Stimulated activated effector memory CD8-positive, alpha-beta T cell treated with anti-CD3 and anti-CD28 coated beads, Interleukin-12 subunit alpha, Interleukin-12 subunit beta, amount 100 ng/mL, for 72 hours (primary cell): ENCODE results near the gene COL27A1.

Experiments used
- ATAC-seq: fragments of 150-1000 bp; cut with Tn5 transposase; 2 replicates; pipeline ENCODE4 v1.10.0; 2021
- DNase-seq, 2 donors: peaks; one replicate each; pipeline ENCODE4 v3.0.0; 2021 to 2022; ENCODE audit warnings: low spot score in 2 of 2
- H3K27ac Mint-ChIP-seq: one replicate; pipeline ENCODE4 v1.8.0; 2022; ENCODE audit warnings: mild to moderate bottlenecking, mixed read lengths
- H3K36me3 Mint-ChIP-seq: one replicate; pipeline ENCODE4 v1.8.0; 2022; ENCODE audit warnings: mild to moderate bottlenecking, mixed read lengths
- H3K4me1 Mint-ChIP-seq: one replicate; pipeline ENCODE4 v1.8.0; 2022; ENCODE audit warnings: mixed read lengths
- H3K4me3 Mint-ChIP-seq: one replicate; pipeline ENCODE4 v1.8.0; 2022; ENCODE audit warnings: mild to moderate bottlenecking, mixed read lengths
- H3K9me3 Mint-ChIP-seq: one replicate; pipeline ENCODE4 v1.8.0; 2022; ENCODE audit warnings: mixed read lengths

COL27A1 gene

DNA sequence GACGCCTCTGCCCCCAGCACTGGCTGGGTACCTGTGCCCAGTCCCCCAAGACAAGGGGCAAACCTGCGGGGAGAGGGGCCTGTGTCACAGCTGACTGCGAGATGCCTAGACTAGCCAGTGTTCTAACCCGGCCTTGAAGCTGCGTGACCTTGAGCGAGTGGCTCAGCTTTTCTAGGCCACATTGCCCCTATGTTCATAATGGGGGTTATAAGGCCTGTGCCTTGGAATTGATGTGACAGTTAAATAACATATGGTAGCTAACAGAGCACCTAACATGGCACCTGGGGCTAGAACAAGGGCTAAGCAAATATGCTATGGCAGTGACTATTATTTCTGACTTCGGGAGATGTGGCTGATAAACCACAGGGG, 22.8 kb upstream of the COL27A1 start:
- Mint-ChIP-seq H3K9me3 (peaks cover 3% of the 10 kb centered on the region), H3K4me3 (no peak overlapping the region), H3K36me3 (no peaks in the 10 kb centered on the region), H3K27ac (no peak overlapping the region), H3K4me1 (no peaks in the 10 kb centered on the region)
- DNase-seq (no peak), ATAC-seq (no peak)

DNA sequence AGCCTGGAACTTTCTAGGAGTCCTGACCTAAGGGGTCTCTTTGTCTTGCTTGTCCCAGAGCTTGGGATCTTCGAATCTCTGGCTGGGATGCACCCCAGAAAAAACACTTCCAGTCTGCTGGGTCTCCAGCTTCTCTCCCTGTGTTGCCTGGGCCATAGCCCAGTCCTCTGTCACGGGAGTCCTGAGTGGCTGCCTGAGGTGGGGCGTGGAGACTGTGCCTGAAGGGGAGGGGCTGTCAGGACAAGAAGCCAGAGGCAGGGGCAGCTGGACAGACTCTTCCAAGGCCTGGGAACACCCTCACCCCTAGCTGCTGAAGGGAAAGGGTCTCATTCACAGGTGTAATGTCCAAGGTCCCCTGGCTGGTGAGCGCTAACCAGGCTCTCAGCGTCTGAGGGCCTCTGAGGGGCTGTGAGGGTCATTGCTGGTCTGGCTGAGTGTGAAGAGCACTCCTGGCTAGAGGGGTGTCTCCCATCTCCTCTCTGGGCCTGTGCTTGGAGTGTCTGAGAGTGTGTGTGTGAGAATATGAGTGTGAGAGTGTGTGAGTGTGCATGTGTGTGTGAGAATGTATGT, 20.4 kb upstream of the COL27A1 start:
- H3K4me3 Mint-ChIP-seq: no peak overlapping the region
- H3K27ac Mint-ChIP-seq: no peak overlapping the region
- H3K36me3 Mint-ChIP-seq: no peaks in the 10 kb centered on the region
- no peak for DNase-seq
- no peaks in the 10 kb centered on the region for H3K4me1 Mint-ChIP-seq
- H3K9me3 Mint-ChIP-seq: no peaks in the 10 kb centered on the region
- no peak for ATAC-seq

DNA sequence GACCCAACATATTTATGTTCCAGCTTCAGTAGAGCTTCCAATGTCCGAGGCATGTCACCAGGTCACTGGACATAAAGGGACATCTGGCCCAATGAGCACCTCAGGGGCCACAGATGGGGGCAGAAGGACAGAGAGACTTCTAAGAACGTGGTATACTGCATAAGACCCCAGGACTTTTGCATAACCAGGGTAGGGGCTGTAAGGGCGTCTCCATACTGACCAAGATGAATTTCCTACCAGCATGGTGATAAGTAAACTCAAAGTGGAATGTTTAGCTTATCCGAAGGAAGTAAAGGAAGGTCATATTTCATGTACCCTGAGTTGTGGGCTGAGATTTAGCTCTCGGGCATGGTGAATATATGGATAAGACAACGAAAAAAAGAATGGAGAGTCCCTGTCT, 17.5 kb upstream of the COL27A1 start:
- Mint-ChIP-seq H3K36me3 (no peaks in the 10 kb centered on the region), H3K9me3 (no peaks in the 10 kb centered on the region), H3K27ac (no peak overlapping the region), H3K4me3 (no peak overlapping the region), H3K4me1 (no peaks in the 10 kb centered on the region)
- ATAC-seq (no peak), DNase-seq (no peak)

DNA sequence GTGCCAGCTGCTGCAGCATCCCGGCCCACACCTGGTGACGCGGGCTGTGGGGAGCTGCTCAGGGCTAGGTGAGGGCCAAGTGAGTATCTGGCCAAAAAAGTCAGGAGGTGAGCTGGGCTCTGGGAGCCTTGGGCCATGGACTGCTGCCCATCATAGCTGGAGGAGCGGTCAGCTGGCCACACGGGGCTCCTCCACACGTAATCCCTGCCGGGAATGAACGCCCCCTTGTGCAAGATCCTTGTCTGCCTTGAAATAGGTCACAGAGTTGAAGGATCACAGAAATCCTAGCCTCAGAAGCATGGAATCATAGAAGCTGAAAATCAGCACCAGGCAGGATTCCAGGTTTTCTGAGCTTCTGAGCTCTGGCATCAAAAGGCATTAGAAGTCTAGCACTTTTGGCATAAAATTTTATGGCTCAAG, 16.8 kb upstream of the COL27A1 start:
- Mint-ChIP-seq H3K36me3 (no peaks in the 10 kb centered on the region), H3K27ac (no peak overlapping the region), H3K4me1 (no peaks in the 10 kb centered on the region), H3K9me3 (no peaks in the 10 kb centered on the region), H3K4me3 (no peak overlapping the region)
- no peak for ATAC-seq
- no peak for DNase-seq

DNA sequence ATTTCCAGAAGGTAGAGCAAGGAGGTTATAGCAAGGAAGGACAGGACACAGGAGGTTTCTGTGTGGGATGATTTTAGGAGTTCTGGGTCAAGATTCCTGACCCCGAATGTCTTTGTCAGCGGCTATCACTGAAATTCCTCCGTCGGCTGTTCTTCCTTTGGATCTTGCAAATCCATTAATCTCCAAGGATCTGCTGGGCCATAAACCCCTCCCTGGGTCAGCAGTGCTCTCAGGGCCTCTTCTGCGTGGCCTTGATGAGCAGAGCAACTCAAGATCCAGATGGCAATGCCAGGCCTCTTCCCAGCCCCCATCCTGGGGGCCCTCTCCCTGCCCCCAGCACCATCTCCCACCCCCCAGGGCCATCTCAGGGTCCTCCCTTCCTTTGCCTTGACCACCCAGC, 16.3 kb upstream of the COL27A1 start:
- H3K4me1 Mint-ChIP-seq: no peaks in the 10 kb centered on the region
- DNase-seq (no peak), ATAC-seq (no peak)
- H3K4me3 Mint-ChIP-seq: no peak overlapping the region
- no peaks in the 10 kb centered on the region for H3K36me3 Mint-ChIP-seq
- no peak overlapping the region for H3K27ac Mint-ChIP-seq
- no peaks in the 10 kb centered on the region for H3K9me3 Mint-ChIP-seq

DNA sequence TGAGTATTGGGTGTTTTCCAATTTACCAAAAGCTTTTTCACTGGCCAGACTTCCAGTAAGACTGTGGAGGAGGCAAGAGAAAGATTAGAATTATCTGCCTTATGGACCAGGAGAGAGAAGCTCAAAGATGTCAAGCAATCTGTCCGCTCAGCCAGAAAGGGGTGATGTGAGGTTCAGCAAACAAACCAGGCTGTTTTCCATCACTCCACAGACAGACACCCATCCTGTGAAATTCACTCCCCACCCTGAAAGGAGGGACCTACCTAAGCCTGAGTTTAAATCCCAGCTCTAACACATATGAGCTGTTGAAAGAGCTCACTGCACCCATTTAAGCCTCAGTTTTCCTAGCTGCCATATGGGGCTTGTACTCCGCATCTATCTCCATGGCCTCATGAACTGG, 14.9 kb upstream of the COL27A1 start:
- ATAC-seq (no peak), DNase-seq (no peak)
- no peaks in the 10 kb centered on the region for H3K4me1 Mint-ChIP-seq
- H3K9me3 Mint-ChIP-seq: no peaks in the 10 kb centered on the region
- H3K27ac Mint-ChIP-seq: no peak overlapping the region
- H3K36me3 Mint-ChIP-seq: no peaks in the 10 kb centered on the region
- H3K4me3 Mint-ChIP-seq: no peak overlapping the region

DNA sequence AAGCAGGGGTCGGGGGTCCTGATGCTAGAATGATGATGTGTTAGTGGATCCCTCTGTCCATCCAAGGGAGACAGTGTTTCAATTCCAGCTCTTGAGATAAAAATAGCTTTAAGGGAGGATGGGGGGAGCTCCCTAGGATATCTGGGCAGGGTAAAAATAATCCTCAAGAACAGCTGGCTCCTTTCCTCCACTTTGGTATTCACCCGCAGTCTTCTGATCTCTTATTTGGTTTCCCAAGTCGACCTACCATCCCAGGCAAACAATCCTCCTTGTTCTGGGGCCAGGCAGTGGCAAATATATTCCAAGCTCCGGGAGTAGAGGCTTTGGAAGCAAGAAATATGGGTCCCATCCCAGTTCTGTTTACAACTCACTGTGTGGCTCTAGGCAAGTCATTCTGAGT, 14.5 kb upstream of the COL27A1 start:
- no peaks in the 10 kb centered on the region for H3K9me3 Mint-ChIP-seq
- H3K36me3 Mint-ChIP-seq: no peaks in the 10 kb centered on the region
- no peak overlapping the region for H3K4me3 Mint-ChIP-seq
- H3K4me1 Mint-ChIP-seq: no peaks in the 10 kb centered on the region
- no peak overlapping the region for H3K27ac Mint-ChIP-seq
- ATAC-seq: no peak
- DNase-seq: no peak

DNA sequence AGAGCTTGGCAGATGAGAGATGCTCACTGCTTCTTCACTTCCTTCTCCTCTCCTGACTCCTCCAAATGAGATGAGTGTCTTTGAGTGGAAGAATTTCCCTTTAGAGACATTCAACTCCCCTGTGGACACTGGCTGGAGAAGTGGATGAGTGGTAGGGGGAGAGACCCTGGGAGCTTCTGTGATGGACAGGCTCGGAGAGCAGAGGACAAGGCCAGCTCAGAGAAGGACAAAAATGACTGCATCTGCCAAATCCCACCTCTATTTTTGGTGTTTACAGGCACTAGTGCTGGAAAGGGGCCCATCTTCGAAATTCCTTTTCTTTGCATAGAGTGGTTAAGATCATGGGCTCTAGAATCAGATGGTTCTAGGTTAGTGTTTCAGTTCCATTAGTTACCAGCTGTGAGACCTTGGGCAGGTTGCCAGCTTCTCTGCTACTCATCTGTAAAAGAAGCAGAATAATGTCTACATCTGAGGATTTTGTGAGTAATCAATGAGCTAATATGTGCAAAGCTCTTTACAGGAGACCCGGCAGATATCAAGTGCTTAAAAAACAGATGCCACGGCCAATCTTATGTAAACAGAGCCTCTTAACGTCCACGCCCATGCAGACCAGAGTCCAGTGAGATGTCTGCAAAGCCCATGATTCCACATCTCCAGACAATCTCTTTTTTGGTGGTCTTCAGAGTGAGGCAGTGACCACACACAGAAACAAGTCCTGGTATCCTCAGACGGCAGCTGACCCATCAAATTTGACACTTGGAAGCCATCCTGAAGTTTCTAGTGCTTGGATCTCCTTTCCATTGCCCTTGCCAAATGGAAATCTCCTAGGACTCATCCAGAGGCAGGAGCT, 13.6 kb upstream of the COL27A1 start:
- Mint-ChIP-seq H3K4me3 (no peak overlapping the region), H3K27ac (no peak overlapping the region), H3K36me3 (no peaks in the 10 kb centered on the region), H3K4me1 (no peaks in the 10 kb centered on the region), H3K9me3 (no peaks in the 10 kb centered on the region)
- no peak for ATAC-seq
- DNase-seq: no peak

DNA sequence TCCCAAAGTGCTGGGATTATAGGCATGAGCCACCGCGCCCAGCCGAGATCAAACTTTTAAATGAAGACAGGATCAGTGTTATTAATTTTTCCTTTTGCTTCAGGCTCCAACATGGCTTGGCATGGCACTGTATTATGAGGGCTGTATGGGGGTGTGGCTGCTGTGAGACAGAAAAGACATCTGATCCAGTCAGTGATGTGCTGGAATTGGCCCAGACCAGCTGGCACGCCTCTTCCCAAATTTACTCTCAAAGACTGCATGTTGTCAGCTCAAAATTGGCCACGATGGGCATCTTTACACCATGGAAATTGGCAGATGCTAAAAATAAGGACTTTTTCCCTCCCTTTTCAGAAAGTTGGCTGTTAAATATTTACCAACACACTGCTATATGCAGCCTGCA, 12.1 kb upstream of the COL27A1 start:
- no peaks in the 10 kb centered on the region for H3K4me1 Mint-ChIP-seq
- DNase-seq: no peak
- ATAC-seq: no peak
- no peak overlapping the region for H3K27ac Mint-ChIP-seq
- no peaks in the 10 kb centered on the region for H3K36me3 Mint-ChIP-seq
- no peaks in the 10 kb centered on the region for H3K9me3 Mint-ChIP-seq
- no peak overlapping the region for H3K4me3 Mint-ChIP-seq

DNA sequence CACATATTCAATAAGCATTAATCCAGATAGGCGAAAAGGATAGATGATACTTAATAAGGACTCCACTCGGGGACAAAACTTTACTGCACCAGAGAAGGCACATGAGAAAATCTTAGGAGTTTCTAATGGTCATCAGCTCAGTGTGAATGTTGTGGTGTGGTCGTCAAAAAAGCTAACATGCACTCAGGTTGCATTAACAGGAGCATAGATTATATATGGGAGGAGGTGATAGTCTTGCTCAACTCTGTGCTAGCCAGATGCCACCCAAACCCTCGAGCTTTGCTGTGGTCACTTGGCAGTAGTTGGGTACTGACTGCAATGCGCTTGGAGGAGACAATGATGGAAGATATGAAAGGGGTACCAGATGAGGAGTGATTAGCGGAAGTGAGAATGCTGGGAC, 8.6 kb upstream of the COL27A1 start:
- no peak for ATAC-seq
- no peaks in the 10 kb centered on the region for H3K36me3 Mint-ChIP-seq
- DNase-seq: no peak

DNA sequence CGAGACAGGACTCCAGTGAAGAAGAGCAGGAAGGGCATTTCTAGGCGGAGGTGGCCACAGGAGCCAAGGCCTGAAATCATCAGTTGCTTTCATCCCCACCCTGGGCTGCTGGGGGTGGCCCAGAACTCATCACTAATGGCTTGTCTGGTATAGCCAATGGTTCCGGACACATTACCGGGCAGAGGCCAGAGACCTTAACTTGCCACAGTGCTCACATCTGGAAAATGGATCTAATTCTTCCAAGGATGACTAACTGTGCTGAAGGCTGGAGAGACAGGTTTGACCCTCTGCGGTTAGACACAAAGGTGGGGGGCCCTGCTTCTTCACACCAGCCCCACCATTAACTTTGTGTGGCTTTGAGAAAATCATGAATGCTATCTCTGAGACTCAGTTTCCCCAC, 6.2 kb upstream of the COL27A1 start:
- ATAC-seq: no peak
- Mint-ChIP-seq H3K4me1 (peaks cover 7% of the 10 kb centered on the region), H3K9me3 (no peaks in the 10 kb centered on the region), H3K4me3 (no peak overlapping the region), H3K36me3 (no peaks in the 10 kb centered on the region), H3K27ac (no peak overlapping the region)
- no peak for DNase-seq

More for the DNA sequence above, 8.6 kb upstream of the COL27A1 start:
- no peaks in the 10 kb centered on the region for H3K9me3 Mint-ChIP-seq
- H3K4me3 Mint-ChIP-seq: no peak overlapping the region
- no peaks in the 10 kb centered on the region for H3K4me1 Mint-ChIP-seq
- no peak overlapping the region for H3K27ac Mint-ChIP-seq

DNA sequence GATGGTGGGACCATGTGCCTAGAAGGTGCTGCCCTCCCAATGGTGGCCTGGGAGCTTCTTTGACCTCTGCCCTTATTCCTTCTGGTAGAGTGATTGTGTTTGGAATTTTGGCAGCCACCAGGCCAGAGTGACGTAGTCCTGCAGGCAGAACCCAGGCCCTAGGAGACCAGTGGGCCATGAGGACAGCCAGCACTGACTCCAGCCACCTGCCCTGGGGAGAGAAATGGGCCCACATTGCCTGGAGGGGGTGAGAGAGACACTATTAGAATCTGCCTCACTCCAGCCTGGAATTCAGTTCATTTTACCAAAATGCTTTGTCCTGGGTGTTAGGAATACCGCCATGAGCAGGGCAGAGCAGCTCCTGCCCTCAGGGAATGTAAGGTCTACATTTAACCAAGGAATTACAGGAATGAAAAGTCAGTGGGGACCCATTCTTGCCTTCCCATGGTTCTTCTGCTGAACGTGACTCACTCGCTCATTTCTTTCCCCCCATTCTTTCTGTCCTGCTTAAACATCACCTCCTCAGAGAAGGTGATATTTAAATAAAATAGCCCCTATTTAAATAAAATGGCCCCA, 5.5 kb upstream of the COL27A1 start:
- H3K9me3 Mint-ChIP-seq: no peaks in the 10 kb centered on the region
- H3K36me3 Mint-ChIP-seq: no peaks in the 10 kb centered on the region
- no peak overlapping the region for H3K4me3 Mint-ChIP-seq
- peaks cover 14% of the 10 kb centered on the region for H3K4me1 Mint-ChIP-seq
- DNase-seq: no peak
- no peak for ATAC-seq
- no peak overlapping the region for H3K27ac Mint-ChIP-seq

DNA sequence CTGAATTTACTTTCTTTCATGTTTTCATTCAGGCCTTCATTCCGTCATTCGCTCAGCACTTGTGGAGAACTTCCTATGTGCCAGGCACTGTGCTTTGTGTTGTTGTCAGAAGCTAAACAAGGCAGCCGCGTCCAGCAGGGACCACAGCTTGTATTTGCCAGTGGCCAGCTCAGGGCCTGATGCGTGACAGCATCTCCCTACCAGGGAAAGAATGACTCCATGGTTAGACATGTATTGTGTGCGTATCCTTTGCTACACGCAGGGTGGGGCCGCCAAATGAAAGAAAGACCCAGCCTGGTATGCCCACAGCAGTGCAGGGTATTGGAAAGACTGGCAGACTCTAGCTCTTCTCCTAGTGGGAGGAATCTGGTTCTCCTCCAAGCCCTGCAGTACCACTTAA, 4.7 kb upstream of the COL27A1 start:
- Mint-ChIP-seq H3K27ac (no peak overlapping the region), H3K36me3 (no peaks in the 10 kb centered on the region), H3K4me1 (peaks cover 18% of the 10 kb centered on the region), H3K9me3 (no peaks in the 10 kb centered on the region), H3K4me3 (no peak overlapping the region)
- ATAC-seq (no peak), DNase-seq (no peak)

DNA sequence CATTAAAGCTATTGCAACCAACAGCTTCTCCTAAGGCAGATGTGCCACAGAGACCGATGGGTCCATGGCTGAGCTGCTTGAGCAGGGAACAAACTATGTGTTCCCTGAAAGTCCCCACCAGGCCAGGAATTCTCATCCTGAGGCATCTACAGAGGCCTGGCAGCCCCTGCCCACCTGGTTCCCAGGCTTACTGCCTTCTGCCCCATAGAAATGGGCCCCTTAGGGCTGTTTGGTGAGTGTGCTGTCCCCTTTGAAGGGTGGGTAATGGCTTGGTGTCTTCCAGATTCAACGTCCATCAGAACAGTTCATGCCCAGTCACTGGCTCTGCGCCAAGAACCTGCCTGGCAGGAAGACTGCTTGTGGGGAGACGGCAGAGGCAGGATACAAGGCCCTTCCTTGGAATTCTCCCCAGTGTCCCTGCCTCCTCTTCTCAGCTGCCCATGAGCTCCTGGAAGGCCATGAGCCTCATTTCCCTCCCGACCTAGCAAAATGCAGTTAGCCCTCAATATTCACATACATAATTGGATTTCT, 3.8 kb upstream of the COL27A1 start:
- ATAC-seq (no peak), DNase-seq (no peak)
- Mint-ChIP-seq H3K9me3 (no peaks in the 10 kb centered on the region), H3K4me1 (peaks cover 22% of the 10 kb centered on the region), H3K36me3 (no peaks in the 10 kb centered on the region), H3K4me3 (no peak overlapping the region), H3K27ac (no peak overlapping the region)

DNA sequence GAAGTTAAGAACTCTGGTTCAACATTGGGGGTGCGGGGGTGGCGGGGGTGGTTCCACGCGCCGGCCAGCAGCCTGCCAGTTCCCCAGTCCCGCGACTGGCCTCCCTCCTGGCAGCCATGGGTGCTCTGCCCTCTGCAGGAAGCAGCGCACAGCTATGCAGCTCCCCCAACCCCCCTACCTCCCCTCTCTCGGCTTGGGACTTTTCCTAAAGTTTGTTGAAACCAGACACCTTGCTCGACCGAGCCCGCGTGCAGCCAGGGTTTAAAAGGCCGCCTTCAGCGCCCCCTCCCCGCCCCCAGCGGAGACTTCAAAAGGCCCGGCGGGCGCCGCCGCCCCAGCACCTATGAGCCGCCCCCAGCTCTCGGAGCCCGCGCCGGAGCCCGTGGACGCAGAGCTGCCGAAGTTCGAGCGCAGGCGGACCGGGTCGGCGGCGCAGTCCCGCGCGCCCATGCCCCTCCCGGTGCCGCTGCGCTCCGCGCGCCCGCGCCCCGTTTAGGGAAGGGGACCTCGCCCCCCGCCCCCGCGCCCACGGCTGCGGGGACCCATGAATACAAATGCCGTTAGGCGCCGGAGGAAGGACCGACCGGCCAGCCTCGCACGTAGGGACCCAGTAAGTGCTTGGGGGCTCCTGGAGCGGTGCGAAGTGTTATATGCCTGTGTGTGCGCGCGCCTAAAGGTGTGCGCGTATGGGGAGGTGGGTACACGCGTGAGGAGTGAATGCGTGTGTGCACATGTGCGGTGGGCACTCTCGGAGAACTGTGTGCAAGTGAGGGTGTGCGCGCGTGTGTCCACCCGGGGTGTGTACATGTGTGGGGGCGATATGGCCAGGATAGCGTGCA, 1.4 kb upstream of the COL27A1 start:
- DNase-seq: no peak
- ATAC-seq: no peak
- Mint-ChIP-seq H3K36me3 (no peaks in the 10 kb centered on the region), H3K9me3 (no peaks in the 10 kb centered on the region), H3K27ac (peak overlapping the region; percentile 24), H3K4me3 (peak overlapping the region; percentile 76), H3K4me1 (peaks cover 33% of the 10 kb centered on the region)
